HG03066 (cell line): Measurements from ENCODE around the gene ZNF546.
"Not testable (repeated sequence)": the region's sequence is repeated elsewhere in the genome, so short reads cannot be mapped to it uniquely, and the experiment has no call there.

Source experiments
- ATAC-seq: cut with Tn5 transposase; IDR thresholded peaks from one replicate; pipeline ENCODE4 v1.9.1; 2021; ENCODE audit warnings: low read depth; ENCODE audit not compliant: unreplicated experiment

The ZNF546 gene

DNA sequence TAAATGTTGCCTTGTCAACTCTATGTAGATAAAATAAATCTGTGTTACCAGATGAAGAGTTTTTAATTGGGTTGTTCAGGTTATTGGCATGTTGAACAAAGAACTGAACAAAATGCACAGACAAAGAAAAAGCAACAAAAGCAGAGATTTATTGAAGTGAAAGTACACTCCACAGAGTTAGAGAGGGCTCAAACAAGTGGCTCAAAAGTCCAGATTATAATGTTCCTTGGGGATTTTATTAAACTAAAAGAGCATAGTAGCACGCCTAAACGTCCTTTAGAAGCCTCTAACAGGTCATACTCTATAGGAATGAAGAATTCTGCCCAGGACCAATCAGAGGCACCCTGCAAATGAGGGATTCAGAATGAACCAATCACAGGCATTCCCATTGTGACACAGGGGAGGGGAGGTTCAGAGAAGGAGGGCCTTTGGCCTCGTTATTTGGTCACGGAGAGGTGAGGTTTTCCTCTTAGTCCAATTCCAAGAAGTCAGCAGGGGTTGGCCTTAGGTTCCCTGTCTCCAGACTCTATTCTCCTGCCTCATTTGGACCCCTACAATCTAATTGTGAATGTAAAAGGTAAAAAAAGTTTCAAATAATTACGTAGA is 13.1 kb upstream of the ZNF546 start:
- ATAC-seq, result no peak

DNA sequence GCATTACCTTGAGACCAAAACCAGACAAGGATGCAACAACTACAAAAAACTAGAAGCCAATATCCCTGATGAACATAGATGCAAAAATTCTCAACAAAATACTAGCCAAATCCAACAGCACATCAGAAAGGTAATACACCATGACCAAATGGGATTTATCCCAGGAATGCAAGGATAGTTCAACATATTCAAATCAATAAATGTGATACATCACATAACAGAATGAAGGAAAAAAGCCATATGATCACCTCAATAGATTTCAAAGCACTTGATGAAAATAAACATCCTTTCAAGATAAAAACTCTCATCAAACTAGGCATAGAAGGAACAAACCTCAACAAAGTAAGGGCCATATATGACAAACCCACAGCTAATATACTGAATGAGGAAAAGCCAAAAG is 10.2 kb upstream of the ZNF546 start:
- no peak for ATAC-seq

DNA sequence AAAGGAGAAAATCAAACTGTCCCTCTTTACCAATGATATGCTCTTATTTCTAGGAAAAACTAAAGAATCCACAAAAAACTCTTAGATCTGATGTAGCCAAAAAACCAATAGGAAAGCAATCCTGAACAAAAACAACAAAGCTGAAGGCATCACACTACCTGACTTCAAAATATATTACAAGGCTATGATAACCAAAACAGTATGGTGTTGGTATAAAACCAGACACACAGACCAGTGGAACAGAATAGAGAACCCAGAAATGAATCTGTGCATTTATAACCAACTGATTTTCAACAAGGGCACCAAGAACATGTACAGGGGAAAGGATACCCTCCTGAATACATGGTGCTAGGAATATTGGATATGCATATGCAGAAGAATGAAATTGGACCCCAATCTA is 9.7 kb upstream of the ZNF546 start:
- ATAC-seq, result no peak

DNA sequence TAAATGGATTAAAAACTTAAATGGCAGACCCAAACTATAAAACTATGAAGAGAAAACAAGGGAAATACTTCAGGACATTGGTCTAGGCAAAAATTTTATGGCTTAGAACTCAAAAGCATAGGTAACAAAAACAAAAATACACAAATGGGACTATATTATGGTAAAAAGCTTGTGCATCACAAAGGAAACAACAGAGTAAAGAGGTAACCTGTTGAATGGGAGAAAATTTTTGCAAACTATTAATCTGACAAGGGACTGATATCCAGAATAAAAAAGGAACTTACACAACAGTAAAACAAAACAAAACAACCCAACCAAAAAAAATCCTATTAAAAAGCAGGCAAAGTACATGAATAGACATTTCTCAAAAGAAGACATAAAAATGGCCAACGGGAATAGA is 9.3 kb upstream of the ZNF546 start:
- ATAC-seq, result no peak

DNA sequence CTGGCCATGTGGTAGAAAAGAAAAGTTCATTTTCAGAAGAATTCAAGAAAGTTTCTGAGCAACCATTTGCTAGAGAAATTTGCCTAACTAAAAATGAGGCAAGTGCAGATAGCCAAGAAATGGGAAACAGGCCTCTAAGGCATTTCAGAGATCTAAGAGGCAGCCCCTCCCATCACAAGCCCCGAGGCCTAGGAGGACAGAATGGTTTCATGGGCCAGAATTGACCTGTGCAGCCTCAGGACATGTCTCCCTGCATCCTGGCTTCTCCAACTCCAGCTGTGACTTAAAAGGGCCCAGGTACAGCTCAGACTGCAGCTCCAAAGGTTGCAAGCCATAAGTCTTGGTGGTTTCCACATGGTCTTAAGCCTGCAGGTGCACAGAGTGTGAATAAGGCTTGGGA is 3.3 kb upstream of the ZNF546 start:
- ATAC-seq, result no peak

DNA sequence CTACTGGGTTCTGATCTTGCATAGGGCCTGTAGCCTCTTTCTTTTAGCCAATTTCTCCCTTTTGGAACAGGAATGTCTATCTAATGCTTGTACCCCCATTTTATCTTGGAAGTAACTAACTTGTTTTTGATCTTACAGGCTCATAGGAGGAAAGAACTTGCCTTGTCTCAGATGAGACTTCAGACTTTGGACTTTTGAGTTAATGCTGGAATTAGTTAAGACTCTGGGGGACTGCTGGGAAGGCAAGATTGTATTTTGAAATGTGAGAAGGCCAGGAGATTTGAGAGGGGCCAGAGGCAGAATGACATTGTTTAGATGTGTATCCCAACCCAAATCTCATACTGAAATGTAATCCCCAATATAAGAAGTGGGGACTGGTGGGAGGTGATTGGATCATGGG is 2.5 kb upstream of the ZNF546 start:
- ATAC-seq, result no peak

DNA sequence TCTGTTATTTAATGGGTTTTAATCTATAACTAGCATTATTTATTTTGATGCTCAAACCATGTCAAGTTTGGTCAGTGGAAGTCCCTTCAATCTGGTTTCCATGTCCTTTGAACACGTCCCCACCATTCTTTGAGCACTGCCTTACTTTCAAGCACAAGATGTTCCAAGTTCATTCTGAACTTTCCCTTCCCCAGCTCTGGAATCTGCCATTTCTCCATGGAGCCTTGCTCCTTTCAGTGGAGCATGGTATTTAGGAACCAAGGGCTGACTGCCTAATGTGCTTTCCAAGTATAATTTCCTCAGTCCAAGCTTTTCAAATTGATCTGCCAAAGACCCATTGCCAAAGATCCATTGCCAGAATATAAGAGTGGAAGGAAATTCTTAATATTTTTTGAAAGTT is 1.1 kb upstream of the ZNF546 start:
- ATAC-seq, result no peak

DNA sequence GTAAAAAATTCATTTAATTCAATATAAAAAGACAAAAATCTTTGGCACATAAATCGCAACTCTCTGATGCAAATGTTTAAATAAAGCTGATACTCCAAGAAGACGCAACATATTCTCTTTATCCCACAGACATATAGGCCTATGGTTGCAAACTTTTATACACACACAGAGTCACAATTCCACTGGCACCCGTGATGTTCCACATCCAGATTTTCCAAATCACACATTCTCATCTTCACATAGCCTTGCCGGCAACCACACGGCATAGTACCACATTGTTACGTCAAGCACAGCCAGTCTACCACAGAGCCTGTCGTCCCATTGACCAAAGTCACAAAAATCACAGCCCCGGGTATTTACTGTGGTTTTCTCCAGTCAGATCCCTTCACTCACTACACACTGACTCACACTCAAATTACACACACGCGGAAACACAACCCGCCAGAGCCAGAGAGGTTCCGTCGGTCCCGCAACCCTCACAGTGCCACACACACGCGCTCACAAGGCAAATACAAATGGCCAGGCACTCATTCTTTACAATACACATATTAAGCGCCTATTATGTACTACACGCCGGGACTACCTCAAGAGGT is 546 bp upstream of the ZNF546 start:
- ATAC-seq, result peak; percentile 16

DNA sequence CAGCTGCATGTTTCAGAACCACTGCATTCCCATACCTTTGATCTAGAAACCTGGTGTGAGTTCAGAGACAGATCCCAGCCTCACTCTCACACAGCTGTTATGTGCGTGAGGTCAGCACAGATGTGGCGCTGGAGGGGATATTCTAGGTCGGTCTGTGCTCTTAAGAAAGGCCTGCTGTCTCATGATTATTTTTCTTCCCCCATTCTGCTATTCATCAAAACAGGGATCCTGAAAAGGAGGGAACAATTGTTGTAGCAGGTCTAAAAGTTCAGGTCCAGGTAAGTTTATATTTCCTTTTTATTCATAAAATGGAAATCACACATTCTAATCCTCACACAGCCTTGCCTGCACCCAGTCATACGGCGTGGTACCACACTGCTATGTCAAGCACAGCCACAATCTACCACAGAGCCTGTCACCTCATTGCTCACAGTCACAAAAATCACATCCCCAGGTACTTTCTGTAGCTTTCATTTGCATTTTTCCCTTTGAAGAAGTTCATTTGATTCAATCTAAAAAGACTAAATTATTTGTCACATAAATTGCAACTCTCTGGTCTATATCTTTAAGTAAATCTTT is 867 bp downstream of the ZNF546 start:
- no peak for ATAC-seq

DNA sequence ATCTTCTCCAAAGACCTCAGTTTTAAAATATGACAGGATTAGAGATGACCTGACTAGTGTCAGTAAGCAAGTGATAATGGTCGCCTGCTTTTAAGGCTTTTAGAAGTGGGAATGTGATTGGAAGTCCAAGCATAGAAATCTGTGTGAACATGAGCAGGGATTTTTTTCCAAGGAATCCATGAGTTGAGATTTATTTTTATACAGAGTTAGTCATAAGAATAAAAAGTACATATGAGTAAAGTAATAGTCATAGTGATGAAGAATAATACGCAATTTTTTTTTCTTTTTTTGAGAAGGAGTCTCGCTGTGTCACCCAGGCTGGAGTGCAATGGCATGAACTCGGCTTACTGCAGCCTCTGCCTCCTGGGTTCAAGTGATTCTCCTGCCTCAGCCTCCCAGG is 1.6 kb downstream of the ZNF546 start:
- ATAC-seq, result no peak

DNA sequence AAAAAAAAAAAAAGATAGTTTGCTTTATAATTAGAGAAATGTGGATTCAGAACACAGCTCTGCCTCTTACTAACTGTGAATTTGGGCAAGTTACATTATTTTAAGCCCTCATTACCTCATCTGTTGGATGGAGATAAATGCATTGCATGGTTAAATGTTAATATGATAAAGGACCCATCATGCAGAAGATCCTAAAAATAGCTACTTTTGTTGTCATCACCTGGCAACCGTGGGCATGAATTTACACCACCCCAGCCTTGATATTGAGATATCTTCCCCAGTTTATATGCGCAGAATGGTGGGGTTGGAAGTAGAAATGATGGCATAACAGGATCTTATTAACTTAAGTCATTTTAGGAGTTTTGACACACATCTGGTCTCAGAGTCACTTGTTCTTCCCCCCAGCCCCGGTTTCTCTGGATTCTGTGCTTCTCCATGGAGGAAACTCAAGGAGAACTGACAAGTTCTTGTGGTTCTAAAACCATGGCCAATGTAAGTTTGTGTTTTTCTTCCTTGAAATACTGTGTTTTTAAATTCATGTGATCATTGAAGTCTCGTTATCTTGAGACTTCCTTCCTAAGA is 8.9 kb downstream of the ZNF546 start:
- no peak for ATAC-seq

DNA sequence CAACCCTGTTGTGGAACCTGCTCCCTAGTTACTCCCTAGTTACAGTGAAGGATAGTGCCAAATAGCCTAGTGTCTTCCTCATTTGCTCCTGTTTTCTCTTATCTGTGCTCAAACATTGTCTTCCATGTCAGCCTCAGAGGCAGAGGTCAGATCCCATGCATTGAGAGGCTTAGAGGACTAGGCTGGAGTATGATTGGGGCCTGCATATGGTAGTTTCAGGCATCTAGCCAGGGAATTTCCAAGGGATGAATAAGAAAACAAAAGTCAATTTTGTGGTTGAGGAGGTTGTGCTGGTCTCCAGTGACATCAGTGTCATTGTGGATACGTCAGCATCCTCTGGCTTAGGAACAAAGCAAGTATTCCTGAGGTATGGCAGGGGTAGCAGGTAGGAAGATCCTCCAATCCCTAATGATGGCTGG is 9.4 kb downstream of the ZNF546 start:
- no peak for ATAC-seq

DNA sequence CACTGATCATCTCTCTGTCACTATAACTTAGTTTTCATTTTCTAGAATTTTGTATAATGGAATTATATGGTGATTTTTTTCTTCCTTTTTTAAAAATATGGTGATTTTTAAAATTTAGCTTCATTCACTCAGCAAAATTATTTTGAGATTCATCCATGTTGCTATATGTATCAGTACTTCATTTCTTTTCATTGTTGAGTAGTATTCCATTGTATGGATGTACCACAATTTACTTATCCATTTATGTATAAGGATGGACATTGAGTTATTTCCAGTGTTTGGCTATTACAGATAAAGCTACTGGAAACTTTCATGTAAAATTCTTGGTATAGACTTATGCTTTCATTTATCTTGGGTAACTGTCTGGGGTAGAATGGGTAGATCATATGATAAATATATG is 12.8 kb downstream of the ZNF546 start:
- ATAC-seq, result no peak

DNA sequence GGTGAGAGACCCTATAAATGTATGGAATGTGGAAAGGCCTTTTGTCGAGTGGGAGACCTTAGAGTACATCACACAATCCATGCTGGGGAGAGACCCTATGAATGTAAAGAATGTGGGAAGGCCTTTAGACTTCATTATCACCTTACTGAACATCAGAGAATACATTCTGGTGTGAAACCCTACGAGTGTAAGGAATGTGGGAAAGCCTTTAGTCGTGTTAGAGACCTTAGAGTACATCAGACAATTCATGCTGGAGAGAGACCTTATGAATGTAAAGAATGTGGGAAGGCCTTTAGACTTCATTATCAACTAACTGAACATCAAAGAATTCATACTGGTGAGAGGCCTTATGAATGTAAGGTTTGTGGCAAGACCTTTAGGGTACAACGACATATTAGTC is 17.1 kb downstream of the ZNF546 start:
- no peak for ATAC-seq

DNA sequence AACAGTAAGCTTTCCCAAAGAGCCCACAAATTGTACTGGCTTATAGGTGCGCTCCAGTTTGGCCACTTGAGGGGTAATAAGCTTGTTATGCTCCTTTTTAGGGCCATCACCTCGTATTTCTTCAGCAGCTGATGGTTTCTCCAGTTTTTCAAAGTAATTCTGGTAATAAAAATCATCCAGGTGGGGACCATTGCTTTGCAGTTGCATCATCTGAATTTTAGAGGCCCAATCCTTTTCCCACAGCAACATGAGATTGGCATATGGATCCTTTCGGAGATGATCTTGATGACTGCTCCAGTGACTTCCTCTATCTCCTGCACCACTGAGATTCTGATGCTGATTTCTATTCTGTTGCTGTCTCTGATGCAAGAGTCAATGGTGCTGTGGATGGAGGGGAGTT is 27.1 kb downstream of the ZNF546 start:
- no peak for ATAC-seq

DNA sequence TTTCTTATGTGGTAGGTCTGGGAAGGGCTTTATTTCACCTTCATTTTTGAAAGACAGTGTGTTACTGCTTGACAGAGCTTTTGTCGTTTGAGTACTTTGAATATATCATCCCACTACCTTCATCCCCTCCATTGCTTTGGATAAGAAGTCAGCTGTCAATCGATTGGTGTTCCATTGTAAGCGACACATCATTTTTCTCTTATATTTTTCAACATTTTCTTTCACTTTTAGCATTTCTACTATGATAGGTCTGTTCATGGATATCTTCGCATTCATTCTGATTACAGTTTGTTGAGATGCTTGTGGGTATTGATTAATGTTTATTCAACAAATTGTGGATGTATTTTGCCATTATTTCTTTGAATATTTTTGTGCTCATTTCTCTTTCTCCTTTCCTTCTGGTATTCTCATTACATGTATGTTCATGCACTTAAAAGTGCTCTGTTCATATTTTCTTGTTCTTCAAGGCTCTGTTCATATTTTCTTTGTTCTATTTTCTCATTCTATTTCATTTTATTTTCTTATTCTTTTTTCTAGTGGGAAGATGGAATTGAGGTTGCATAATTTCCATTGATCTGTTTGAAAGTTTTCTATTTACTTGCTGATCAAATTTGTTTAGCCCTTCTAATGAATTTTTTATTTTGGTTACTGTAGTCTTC is 29.2 kb downstream of the ZNF546 start:
- ATAC-seq, result no peak

DNA sequence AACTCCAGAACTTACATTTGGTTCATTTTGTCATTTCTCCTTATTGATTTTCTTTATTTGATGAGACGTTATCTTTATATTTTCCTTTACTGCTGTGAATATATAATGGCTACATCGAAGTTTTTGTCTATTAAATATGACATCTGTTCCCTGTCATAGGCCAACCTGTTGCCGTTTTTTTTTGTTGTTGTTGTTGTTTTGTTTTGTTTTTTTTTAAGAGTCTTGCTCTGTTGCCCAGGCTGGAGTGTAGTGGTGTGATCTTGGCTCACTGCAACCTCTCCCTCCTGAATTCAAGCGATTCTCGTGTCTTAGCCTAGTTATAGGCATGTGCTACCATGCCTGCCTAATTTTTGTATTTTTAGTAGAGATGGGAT is 29.7 kb downstream of the ZNF546 start:
- no peak for ATAC-seq

DNA sequence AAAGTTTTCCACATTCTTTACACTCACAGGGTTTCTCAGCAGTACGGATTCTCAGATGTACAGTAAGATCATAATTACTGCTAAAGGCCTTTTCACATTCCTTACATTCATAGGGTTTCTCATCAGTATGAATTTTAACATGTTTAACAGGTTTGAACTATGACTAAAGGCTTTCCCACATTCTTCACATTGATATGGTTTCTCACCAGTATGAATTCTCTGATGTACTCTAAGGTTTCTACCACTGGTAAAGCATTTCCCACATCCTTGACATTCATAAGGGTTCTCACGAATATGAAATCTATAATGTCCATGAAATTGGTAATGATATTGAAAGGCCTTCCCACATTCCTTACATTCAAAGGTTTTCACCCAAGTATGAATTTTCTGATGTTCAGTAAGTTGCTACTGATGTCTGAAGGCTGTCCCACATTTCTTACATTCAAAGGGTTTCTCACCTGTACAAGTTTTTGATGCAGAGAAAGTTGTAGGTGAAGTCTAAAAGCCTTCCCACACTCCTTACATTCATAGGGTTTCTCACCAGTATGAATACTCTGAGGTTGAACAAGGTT is 37.2 kb downstream of the ZNF546 start:
- ATAC-seq, result no peak

DNA sequence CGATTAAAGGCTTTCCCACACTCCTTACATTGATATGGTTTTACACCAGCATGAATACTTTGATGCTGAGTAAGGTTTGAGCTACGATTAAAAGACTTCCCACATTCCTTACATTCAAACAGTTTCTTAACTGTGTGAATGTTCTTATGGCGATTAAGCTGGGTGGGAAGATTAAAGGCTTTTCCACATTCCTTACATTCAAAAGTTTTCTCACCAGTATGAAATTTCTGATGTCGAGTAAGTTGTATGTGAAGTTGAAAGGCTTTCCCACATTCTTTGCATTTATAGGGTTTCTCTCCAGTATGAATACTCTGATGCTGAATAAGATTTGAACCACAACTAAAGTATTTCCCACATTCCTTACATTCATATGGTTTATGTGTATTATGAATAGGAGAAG is 39.1 kb downstream of the ZNF546 start:
- no peak for ATAC-seq

DNA sequence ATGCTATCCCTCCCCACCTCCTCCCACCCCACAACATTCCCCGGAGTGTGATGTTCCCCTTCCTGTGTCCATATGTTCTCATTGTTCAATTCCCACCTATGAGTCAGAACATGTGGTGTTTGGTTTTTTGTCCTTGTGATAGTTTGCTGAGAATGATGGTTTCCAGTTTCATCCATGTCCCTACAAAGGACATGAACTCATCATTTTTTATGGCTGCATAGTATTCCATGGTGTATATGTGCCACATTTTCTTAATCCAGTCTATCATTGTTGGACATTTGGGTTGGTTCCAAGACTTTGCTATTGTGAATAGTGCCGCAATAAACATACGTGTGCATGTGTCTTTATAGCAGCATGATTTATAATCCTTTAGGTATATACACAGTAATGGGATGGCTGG is 41.2 kb downstream of the ZNF546 start:
- not testable (repeated sequence) for ATAC-seq

DNA sequence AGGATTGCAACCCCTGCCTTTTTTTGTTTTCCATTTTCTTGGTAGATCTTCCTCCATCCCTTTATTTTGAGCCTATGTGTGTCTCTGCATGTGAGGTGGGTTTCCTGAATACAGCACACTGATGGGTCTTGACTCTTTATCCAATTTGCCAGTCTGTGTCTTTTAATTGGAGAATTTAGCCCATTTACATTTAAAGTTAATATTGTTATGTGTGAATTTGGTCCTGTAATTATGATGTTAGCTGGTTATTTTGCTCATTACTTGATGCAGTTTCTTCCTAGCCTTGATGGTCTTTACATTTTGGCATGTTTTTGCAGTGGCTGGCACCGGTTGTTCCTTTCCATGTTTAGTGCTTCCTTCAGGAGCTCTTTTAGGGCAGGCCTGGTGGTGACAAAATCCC is 44.9 kb downstream of the ZNF546 start:
- ATAC-seq, result not testable (repeated sequence)
